Ishikawa (cell line): ENCODE results near the gene PDE5A.

Experiments
- CEBPB ChIP-seq: IDR thresholded peaks from 2 replicates; pipeline ENCODE4 v1.6.1; 2012
- FOXM1 ChIP-seq: IDR thresholded peaks from 2 replicates; pipeline ENCODE4 v1.6.1; 2012; ENCODE audit warnings: low read depth, borderline replicate concordance
- MAX ChIP-seq: IDR thresholded peaks from 2 replicates; pipeline ENCODE4 v1.6.1; 2012
- NFIC ChIP-seq: IDR thresholded peaks from 2 replicates; pipeline ENCODE4 v1.6.1; 2012
- RAD21 ChIP-seq: IDR thresholded peaks from 2 replicates; pipeline ENCODE4 v1.6.1; 2012; ENCODE audit warnings: low read depth
- REST ChIP-seq: IDR thresholded peaks from 2 replicates; pipeline ENCODE4 v1.6.1; 2012; ENCODE audit warnings: low read depth, mild to moderate bottlenecking
- ZBTB7A ChIP-seq: IDR thresholded peaks from 2 replicates; pipeline ENCODE4 v1.6.1; 2012; ENCODE audit warnings: low read depth

- TF ChIP-seq CEBPB (no peak), RAD21 (no peak), NFIC (no peak), FOXM1 (no peak), MAX (no peak), REST (no peak), ZBTB7A (no peak)
Measured at GRCh38 chr4:119510395-119511149, 118.0 kb downstream of the PDE5A start.
